B cell (primary cell): Measurements from ENCODE around the gene BHLHE23.

Source experiments
- CTCF ChIP-seq: fragments of 200-600 bp; IDR thresholded peaks from one replicate; pipeline ENCODE4 v1.8.0; 2022; ENCODE audit warnings: antibody characterized with exemption, mild to moderate bottlenecking
- EZH2 ChIP-seq: IDR thresholded peaks from 2 replicates; pipeline ENCODE4 v1.6.1; 2012; ENCODE audit warnings: borderline replicate concordance, low read depth, mild to moderate bottlenecking, moderate library complexity, low read length; ENCODE audit not compliant: insufficient read depth, poor library complexity, severe bottlenecking

- no peak for TF ChIP-seq CTCF
- no peak for TF ChIP-seq EZH2
Observed at GRCh38 chr20:62979310-62979709, 27.5 kb downstream of the BHLHE23 start.
